SK-N-MC (cell line): Measurements from ENCODE around the gene SAMD7.
A peak's percentile ranks its signal among the peaks of the same experiment; 100 is the strongest.

Experiments used
- DNase-seq: peaks from one replicate; pipeline ENCODE4 v3.0.0-alpha.2; 2011; ENCODE audit warnings: low read depth, low spot score
- H3K27ac ChIP-seq: fragments of 200-600 bp; sonication (generic); 2 replicates; pipeline ENCODE4 v1.5.1; 2016; ENCODE audit warnings: mixed run types
- H3K36me3 ChIP-seq: fragments of 200-600 bp; sonication (generic); 2 replicates; pipeline ENCODE4 v1.6.1; 2017; ENCODE audit warnings: antibody characterized with exemption, low read length, mixed read lengths; ENCODE audit not compliant: insufficient read depth
- H3K4me3 ChIP-seq: fragments of 200-600 bp; sonication (generic); 2 replicates; pipeline ENCODE4 v1.5.1; 2016
- H3K9ac ChIP-seq: fragments of 200-600 bp; sonication (generic); 2 replicates; pipeline ENCODE4 v1.8.0; 2017; ENCODE audit warnings: mixed run types, mixed read lengths; ENCODE audit not compliant: insufficient read length
- H3K9me3 ChIP-seq: fragments of 200-600 bp; sonication (generic); 2 replicates; pipeline ENCODE4 v1.6.1; 2017; ENCODE audit warnings: low read depth, mild to moderate bottlenecking, antibody characterized with exemption, low read length, moderate library complexity, mixed read lengths
- EZH2 ChIP-seq: fragments of 200-600 bp; sonication (generic); IDR thresholded peaks from one replicate; pipeline ENCODE4 v1.6.1; 2017; ENCODE audit warnings: antibody characterized with exemption
- FOXP2 ChIP-seq: optimal IDR thresholded peaks from 2 replicates; pipeline ENCODE3; 2011; ENCODE audit warnings: mild to moderate bottlenecking, moderate library complexity; ENCODE audit not compliant: insufficient read depth; ENCODE audit errors: extremely low read length, control extremely low read depth
- POLR2AphosphoS5 ChIP-seq: IDR thresholded peaks from 2 replicates; pipeline ENCODE4 v1.6.1; 2012; ENCODE audit warnings: mild to moderate bottlenecking, low read depth, low read length, borderline replicate concordance

SAMD7 gene

GRCh38 chr3:169968224-169968885 is 57.0 kb downstream of the SAMD7 start:
- no peak for DNase-seq
- Histone ChIP-seq H3K4me3 (peak overlapping the region; percentile 81), H3K9ac (peak overlapping the region; percentile 93), H3K9me3 (no peaks in the 10 kb centered on the region), H3K27ac (no peak overlapping the region), H3K36me3 (peaks cover 42% of the 10 kb centered on the region)
- no peak for TF ChIP-seq EZH2
- no peak for TF ChIP-seq POLR2AphosphoS5
- TF ChIP-seq FOXP2 = no peak

GRCh38 chr3:169969174-169970095 is 58.1 kb downstream of the SAMD7 start:
- Histone ChIP-seq H3K9ac (no peak overlapping the region), H3K4me3 (no peak overlapping the region), H3K27ac (no peak overlapping the region), H3K36me3 (peaks cover 48% of the 10 kb centered on the region), H3K9me3 (no peaks in the 10 kb centered on the region)
- TF ChIP-seq POLR2AphosphoS5 (no peak), FOXP2 (no peak)
- no peak for DNase-seq

DNA sequence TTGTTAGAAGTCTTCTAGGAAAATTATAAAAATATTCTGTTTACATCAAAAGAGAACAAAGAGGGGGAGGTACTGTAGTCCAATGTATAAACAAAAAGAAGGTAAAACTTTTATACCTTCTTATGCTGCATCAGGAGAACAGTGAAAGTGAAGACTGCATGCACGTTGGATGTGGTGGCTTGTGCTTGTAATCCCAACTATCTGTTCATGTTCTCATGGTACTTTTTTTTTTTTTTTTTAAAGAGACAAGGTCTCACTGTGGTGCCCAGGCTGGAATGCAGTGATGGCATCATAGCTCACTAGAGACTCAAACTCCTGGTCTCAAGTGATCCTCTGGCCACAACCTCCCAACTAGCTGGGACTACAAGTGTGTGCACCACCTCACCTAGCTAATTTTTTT is 59.5 kb downstream of the SAMD7 start:
- Histone ChIP-seq H3K4me3 (no peak overlapping the region), H3K9me3 (no peaks in the 10 kb centered on the region), H3K27ac (no peak overlapping the region), H3K9ac (no peak overlapping the region), H3K36me3 (peaks cover 61% of the 10 kb centered on the region)
- TF ChIP-seq EZH2 (no peak), FOXP2 (no peak)
- no peak for DNase-seq

- no peak overlapping the region for H3K27ac ChIP-seq
- no peaks in the 10 kb centered on the region for H3K9me3 ChIP-seq
- TF ChIP-seq POLR2AphosphoS5 (no peak), EZH2 (no peak), FOXP2 (no peak)
- peaks cover 68% of the 10 kb centered on the region for H3K36me3 ChIP-seq
- no peak for DNase-seq
- H3K9ac ChIP-seq = no peak overlapping the region
- H3K4me3 ChIP-seq = no peak overlapping the region
Observed at GRCh38 chr3:169971522-169971921, 60.1 kb downstream of the SAMD7 start.

- no peak overlapping the region for H3K27ac ChIP-seq
- no peaks in the 10 kb centered on the region for H3K9me3 ChIP-seq
- DNase-seq = no peak
- H3K9ac ChIP-seq = no peak overlapping the region
- TF ChIP-seq FOXP2 (no peak), EZH2 (no peak), POLR2AphosphoS5 (no peak)
- H3K4me3 ChIP-seq = no peak overlapping the region
- peaks cover 98% of the 10 kb centered on the region for H3K36me3 ChIP-seq
Observed at GRCh38 chr3:169980055-169980454, 68.7 kb downstream of the SAMD7 start.

- no peak overlapping the region for H3K9ac ChIP-seq
- DNase-seq = no peak
- H3K36me3 ChIP-seq = peaks cover 96% of the 10 kb centered on the region
- H3K4me3 ChIP-seq = no peak overlapping the region
- TF ChIP-seq POLR2AphosphoS5 = no peak
- TF ChIP-seq EZH2 = no peak
- no peak for TF ChIP-seq FOXP2
- no peaks in the 10 kb centered on the region for H3K9me3 ChIP-seq
- H3K27ac ChIP-seq = no peak overlapping the region
Observed at GRCh38 chr3:169984292-169984691, 72.9 kb downstream of the SAMD7 start.
